GM19372 (cell line): ENCODE results near the gene OR56A5.

ENCODE experiments used
- ATAC-seq: cut with Tn5 transposase; IDR thresholded peaks from one replicate; pipeline ENCODE4 v1.9.1; 2021; ENCODE audit warnings: mild to moderate bottlenecking, low read depth, moderate library complexity; ENCODE audit not compliant: unreplicated experiment

Gene OR56A5

DNA sequence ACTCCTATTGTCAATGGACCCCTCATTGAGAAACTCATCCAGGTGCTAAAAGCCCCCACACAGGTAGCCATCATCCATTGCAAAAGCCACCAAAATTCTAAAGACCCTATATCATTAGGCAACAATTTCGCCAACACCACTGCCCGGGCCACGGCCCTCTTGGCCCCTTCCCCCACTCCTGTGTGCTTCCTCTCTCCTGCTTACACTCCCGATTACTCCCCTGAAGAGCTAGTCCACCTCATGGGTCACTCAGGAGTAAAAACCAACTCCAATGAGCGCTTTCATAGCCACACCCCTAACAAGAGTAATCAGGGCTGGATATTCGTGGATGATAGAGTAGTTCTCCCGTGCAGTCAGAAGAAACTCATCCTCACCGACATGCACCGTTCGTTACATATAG, 35.2 kb downstream of the OR56A5 start:
- ATAC-seq = no peak

DNA sequence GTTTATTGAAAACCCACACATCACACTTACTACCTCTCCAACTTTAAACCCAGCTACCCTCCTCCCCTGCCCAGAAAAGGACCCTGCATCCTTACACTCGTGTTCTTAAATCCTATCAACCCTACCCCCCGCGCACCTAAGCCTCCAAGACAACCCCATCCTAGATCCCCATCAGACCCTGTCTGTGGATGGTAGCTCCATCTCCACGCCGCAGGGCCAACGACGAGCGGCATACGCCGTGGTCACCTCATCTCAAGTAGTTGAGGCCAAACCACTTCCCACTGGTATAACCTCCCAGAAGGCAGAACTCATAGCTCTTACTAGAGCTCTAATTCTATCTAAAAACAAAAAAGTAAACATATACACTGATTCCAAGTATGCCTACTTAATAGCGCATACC, 35.6 kb downstream of the OR56A5 start:
- ATAC-seq = no peak

DNA sequence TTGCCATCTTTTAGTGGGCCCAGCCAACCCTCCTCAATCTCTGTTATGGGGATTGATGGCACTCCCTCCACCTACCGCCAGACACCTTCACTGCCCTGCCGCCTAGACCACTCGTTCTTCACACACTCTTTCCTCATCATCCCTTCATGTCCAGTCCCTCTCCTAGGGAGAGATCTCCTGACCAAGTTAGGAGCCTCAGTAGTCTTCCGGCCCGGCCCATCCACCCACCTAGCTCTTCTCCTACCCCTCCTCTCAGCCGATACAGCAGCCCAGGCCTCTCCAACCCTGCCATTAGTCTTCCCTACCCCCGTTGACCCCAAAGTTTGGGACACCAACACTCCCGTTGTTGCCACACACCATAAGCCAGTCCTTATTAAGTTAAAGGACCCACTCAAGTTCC, 37.2 kb downstream of the OR56A5 start:
- ATAC-seq = no peak

DNA sequence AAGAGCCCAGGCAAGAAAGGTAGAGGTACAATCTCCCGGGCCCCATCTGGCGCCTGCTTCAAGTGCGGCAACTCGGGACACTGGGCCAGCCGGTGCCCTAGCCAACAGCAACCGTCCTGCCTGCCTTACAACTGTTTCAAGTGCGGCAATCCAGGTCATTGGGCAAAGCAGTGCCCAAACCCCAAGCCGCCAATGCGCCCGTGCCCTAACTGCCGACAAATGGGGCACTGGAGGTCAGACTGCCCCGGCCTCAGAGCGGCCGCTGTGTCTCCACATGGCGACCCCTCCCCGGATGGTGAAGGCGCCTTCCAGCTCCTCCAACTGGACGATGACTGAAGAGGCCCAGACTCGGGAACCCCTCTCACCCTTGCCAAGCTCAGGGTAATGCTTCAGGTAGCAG, 37.7 kb downstream of the OR56A5 start:
- no peak for ATAC-seq

DNA sequence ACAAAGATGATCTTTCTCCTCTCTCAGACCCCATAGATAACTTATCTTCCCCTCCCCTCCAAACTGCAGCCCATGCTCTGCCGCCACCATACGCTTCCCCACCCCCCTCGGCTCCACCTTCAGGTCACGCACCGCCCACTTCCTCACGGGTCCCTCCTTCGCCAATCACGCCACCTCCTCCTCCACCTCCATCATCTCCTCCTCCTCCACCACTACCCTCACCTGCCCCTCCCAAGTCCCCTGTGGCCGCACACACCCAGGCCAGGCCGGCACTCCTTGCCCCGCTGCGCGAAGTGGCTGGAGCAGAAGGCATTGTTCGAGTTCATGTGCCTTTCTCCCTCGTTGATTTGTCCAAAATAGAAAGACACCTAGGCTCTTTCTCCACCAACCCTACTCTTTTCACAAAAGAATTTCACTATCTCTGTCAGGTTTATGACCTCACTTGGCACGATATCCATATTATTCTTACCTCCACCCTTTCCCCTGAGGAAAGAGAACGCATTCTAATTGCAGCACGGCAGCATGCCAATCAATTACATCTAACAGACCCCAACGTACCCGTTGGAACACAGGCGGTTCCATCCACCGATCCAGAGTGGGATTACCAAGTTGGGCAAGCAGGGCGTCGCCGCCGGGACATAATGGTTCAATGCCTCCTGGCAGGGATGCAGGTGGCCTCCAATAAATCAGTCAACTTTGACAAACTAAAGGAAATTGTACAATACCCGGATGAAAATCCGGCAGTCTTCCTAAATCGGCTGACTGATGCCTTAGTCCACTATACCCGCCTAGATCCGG, 38.5 kb downstream of the OR56A5 start:
- no peak for ATAC-seq

DNA sequence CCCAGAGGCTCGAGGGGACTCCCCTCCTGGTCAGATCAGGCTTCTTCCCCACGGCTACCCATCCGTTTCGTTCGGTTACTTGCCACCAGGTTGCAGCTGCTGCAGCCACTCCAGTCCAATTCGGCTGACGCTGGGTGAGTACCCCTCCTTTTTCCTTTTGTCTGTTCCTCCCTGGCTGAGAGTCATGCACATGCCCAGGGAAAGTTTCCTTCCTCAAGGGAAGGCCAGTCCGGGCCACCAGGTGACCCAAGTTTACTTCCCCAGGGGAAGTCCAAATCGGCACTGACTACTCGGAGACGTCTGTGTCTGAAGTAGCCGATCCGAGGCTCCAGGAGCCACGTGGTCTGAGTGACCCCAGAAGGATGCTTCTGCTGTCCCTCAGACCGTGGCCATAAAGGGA, 39.5 kb downstream of the OR56A5 start:
- no peak for ATAC-seq

DNA sequence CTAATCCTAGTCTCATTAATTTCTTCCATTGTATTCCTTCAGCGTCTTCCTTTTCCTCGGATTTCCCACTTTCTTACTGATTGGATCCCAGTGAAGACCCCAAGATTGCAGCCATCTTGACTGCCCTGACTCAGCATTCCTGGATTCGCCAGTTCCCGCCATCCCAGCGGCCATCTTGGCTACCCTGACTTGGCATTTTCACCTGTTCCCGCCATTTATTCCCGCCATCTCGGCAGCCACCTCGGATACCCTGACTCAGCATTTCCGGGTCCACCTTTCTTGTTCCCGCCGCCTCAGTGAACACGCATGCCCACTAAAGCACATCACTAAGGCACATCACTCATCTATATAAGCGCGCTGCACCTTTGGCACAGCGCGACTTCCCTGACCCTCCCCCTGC, 40.0 kb downstream of the OR56A5 start:
- no peak for ATAC-seq

DNA sequence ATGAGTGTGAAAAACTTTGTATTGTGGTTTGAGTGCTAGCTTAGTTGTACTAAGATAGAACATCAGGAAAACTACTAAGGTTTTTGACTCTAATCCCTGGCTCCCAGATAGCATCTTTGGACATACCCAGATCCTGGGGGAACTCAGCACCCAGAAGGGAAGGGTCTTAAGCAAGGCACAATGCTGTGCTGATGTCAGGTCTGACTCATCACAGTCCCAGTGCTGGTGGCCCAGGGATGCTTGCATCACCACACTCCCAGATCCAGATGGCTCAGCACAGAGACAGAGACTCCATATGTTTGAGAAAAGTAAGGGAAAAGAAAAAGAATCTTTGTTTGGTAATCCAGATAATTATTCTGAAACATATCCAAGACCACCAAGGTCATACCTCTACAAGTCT, 44.5 kb downstream of the OR56A5 start:
- no peak for ATAC-seq

DNA sequence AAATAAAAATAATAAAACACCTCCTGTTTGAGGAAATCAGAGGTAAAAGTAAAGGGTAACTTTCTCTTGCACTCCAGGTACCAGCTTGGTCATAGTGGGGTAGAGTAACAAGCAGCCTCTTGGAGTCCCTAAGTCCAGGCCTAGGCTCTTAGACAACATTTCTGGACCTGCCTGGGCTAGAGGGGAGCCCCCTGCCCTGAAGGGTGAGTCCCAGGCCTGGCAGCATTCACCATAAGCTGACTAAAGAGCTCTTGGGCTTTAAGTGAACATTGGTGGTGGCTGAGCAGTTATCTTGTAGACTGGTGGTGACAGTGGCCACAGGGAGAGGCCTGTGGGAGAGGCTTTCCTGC, 44.9 kb downstream of the OR56A5 start:
- peak; percentile 38 for ATAC-seq

DNA sequence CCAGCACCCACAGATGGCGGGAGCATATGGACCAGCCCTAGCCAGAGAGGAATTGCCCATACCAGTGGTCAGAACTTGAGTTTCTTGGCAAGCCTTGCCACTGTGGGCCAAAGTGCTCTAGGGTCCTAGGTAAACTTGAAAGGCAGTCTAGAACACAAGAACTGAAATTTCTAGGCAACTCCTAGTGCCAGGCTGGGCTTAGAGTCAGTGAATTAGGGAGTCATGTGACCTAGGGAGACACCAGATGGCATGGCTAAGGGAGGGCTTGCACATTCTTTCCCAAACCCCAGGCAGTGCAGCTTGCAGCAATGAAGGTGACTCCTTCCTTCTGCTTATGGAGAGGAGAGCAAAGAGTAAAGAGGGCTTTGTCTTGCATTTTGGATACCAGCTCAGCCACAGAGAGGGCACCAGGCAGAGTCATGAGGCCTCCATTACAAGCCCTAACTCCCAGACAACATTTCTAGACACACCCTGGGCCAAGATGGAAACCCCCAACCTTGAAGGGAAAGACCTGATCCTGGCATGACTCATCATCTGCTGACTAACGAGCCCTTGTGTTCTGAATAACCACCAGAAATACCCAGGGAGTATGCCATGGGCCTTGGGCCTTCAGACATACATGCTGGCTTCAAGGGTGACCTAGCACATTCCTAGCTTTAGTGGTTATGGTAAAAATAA, 45.4 kb downstream of the OR56A5 start:
- peak; percentile 70 for ATAC-seq
